Activated CD4-positive, alpha-beta T cell treated with anti-CD3 and anti-CD28 coated beads for 4 hours (primary cell): ENCODE measurements around the gene EPS15.
"Not testable (repeated sequence)": the region's sequence is repeated elsewhere in the genome, so short reads cannot be mapped to it uniquely, and the experiment has no call there.

Source experiments
- DNase-seq, 2 donors: peaks; one replicate each; pipeline ENCODE4 v3.0.0-alpha.2; 2020

EPS15 gene

DNA sequence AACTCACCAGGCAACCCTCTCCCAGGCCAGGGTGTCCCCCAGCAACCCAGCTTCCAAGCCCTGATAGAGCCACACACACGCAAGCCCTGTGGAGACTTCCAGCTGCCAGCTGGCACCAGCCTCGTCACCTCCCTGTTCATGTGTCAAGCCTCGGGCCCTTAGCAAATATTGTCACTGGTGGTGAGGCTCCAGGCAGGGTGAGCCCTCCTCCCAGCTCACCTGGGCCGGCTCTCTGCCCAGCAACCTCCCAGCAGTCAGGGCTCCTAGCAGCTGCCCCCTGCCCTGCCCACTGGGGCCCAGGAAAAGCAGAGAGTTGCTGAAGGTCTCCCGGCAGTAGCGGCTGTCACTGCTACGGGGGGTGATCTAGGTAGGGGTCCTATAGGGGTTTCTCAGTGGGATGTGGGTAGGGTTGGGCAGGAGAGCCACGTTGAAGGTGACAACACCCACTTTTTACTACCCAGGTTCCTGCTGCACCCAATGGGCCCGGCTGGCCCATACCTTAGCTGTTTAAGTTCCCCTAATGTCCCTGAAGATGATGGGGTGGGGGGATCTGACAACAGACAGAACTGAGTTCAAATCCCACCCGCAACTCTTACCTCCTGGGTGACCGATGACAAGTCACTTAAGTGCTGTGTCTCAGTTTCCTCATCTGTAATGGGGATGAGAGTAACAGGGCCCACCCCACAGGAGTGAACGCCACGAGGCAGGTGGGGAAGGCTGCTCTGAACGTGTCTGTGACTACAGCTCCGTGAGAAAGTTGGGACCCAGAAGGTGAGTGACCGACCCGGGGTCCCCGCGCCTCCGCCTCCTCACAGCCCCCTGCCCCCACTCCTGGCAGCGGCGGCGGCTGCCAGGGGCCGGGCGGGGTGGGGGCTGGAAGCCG, 189.4 kb downstream of the EPS15 start:
- no peak for DNase-seq

DNA sequence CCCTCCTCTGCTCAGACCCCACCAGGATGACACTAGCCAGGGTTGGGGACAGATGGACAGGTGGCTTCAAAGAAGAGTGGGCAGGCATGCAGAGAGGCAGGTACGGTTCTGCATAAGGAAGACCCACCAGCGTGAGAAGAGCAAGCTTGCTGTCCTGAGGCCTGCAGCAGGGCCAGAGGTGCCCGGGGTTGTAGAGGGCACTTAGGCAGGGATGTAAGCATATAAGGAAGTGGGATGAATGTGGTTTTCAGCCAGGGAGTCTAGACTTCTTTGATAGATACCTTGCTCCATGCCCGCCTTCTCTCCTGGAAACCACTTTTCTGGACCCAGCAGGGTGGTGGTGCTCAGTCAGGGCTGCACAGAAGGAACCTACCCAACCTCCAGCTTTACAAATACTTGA, 190.1 kb downstream of the EPS15 start:
- DNase-seq = no peak

DNA sequence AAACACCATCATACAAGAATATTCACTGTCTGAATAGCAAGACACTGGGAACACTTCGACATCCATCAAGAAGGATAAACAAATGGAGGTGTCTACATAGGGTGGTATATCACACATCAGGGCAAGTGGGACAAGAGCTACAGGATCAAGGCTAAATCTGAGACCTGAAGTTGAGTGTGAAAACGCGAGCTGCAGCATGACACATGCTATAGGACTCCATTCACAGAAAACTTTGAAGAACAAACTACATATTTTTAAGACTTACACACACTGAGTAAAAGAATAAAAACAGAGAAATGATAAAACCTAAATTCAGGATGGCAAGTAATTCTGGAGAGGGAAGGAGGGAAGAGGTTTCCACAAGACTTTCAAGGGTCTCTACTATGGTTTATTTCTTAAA, 190.8 kb downstream of the EPS15 start:
- no peak for DNase-seq

GRCh38 chr1:51327386-51327785, 191.7 kb downstream of the EPS15 start:
- DNase-seq = no peak

DNA sequence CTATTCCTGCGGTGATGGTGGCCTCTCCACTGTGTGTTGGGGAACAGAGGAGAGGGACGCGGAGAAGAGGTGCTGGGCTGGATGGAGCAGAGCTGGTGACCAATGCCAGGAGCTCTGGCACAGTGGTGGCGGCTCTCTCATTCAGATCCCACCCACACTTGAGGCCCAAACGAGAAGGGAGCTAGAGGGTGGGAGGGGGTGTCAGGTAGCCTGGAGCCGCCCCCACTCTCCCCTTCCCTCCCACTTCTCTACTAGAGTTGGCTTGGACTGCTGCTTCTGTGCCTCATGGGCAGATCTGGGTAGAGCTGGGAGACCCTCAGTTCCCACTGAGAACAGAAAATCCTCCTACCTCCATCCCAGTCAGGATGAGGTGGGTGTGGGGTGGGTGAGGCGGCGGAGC, 192.2 kb downstream of the EPS15 start:
- no peak for DNase-seq

GRCh38 chr1:51325878-51326755, 192.9 kb downstream of the EPS15 start:
- no peak for DNase-seq

DNA sequence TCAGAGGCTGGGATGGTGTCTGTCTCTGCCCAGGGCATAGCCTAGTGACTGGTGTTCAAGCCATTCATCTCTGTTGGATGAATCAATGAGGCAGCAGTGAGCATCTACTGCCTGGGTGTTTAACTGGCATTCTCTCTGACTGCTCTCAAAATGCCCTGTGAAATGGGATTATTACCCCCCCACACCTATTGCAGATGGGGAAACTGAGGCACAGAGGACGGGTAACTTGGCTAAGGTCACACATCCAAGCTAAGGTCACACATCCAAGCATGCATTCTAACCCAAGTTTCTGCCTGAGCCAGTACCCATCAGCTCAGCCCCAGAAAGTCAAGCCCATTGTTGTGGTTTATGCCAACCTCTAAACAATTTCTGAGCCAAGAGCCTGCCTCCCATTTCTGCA, 193.7 kb downstream of the EPS15 start:
- no peak for DNase-seq

- DNase-seq = not testable (repeated sequence)
Observed at GRCh38 chr1:51325011-51325385, 194.1 kb downstream of the EPS15 start.

DNA sequence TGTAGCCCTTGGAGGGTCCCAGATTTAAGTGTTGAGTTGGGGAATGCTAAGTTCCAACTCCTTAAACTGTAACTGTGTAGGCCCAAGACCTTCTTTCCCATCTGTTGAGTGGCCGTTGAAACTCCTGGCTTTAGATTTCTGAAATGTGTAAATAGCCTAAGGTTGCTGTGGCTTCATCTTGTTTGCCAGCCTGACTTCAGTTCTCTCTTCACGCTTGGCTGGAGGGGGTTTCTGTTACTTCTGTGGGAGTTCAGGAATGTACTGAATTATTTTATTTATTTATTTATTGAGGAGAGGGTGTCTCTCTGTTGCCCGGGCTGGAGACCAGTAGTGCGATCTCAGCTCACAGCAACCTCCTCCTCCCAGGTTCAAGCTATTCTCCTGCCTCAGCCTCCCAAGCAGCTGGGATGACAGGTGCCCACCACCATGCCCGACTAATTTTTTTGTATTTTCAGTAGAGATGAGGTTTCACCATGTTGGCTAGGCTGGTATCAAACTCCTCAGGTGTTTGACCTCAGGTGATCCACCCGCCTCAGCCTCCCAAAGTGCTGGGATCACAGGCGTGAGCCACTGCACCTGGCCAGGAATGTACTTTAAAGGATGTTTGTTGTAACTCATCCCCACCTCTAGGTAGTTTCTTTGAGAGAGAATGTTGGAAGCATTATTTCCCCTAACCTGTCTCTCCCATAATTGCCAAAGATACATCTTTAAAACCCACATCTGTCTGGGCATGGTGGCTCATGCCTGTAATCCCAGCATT, 194.6 kb downstream of the EPS15 start:
- no peak for DNase-seq

DNA sequence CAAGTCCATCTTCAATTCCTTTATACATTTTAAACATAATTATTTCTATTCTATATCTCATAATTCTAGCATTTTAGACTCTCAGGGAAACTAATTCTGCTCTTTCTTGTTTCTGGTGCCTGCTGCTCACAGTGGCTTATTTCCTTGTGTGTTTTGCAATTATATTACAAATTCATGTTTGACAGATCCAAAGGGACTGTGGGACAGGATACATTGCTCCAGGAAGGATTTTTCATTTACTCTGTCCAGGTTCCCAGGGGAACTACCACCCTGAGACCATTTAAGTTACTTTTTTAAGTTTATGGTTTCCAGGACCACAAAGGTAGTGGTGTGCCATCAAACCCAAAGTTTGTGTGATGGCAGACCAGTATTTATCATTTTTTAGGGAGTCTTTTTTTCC, 195.3 kb downstream of the EPS15 start:
- no peak for DNase-seq

GRCh38 chr1:51322417-51323101, 196.5 kb downstream of the EPS15 start:
- DNase-seq = no peak

DNA sequence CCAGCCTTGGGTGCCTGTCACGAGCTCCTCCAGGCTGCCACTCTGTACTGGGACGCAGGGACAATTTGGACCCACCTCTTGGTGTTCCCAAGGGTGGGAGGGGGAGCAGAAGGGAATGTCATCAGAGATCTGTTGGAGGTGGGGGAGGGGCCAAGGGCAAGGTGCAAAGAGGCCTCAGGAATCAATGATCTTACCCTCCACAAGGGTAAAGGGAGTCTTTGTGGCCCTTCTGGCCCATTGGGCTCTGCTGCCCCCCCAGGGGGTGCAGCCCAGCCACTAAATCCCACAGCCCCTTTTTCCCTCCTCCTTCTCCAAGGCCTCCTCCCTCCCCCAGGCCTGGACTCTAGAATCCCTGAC, 197.2 kb downstream of the EPS15 start:
- DNase-seq = no peak

- DNase-seq = no peak
Observed at GRCh38 chr1:51320967-51321923, 197.8 kb downstream of the EPS15 start.

DNA sequence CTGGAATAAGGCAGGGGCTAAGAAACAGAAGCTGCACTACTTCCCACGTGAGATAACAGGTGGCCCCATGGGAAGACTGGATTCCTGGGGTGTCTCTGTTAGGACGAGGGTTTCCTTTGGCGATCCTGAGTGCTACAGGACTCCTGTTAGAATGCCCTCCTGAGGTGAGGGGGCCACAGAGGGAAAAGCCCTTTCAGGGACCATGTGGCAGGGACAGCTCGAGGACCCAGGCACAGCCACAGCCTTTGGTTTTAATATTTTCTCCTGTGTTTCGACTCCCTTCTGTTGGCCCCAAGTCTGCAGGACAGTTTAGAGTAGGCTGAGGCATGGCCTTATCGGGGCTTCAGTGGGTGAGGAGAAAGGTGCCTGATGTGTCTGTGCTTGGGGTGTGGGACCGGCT, 201.3 kb downstream of the EPS15 start:
- DNase-seq = no peak

- no peak for DNase-seq
Observed at GRCh38 chr1:51316846-51317120, 202.3 kb downstream of the EPS15 start.

- DNase-seq = no peak
Observed at GRCh38 chr1:51316113-51316845, 202.8 kb downstream of the EPS15 start.

- DNase-seq = no peak
Observed at GRCh38 chr1:51314974-51315373, 204.1 kb downstream of the EPS15 start.

DNA sequence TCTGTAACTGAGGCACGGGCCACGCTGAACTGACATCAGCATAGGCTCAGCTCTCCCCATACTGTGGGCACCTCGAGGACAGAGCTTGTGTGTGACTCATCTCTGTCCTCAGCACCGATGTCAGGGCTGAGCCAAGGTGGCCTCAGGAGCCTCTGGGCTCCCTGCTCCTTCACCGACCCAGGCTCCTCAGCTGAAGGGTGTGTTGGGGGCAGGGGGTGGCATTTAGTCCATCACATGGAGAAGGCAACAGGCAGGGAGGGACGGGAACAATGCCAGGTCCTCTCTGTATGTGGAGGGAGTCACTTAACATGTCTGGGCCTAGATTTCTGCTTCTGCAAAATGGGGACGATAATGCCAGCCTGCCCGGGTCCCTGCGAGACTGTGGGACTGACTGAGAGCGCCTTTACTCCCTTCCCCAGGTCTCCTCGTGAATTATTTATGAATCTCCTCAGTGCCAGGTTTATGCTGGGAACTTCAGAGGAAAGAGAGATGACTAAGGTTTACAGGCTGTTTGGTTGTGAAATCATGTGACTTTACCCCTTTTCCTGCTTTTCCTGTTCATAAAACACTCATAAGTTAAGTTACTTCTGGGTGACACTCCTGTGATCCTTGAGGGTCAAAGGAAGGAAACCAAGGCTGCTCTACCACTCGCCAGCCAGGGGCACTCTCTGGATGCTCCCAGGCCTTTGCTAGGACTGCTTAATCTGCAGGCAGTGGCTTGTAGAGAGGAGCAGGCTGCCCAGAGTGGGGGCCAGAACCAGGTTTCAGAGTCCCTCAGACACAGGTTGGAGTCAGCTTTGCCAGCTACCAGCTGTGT, 204.9 kb downstream of the EPS15 start:
- no peak for DNase-seq

GRCh38 chr1:51313268-51313852, 205.7 kb downstream of the EPS15 start:
- DNase-seq = no peak

GRCh38 chr1:51312718-51313117, 206.3 kb downstream of the EPS15 start:
- DNase-seq = no peak
